ENCODE results near the gene C1orf52.

C1orf52 gene

DNA sequence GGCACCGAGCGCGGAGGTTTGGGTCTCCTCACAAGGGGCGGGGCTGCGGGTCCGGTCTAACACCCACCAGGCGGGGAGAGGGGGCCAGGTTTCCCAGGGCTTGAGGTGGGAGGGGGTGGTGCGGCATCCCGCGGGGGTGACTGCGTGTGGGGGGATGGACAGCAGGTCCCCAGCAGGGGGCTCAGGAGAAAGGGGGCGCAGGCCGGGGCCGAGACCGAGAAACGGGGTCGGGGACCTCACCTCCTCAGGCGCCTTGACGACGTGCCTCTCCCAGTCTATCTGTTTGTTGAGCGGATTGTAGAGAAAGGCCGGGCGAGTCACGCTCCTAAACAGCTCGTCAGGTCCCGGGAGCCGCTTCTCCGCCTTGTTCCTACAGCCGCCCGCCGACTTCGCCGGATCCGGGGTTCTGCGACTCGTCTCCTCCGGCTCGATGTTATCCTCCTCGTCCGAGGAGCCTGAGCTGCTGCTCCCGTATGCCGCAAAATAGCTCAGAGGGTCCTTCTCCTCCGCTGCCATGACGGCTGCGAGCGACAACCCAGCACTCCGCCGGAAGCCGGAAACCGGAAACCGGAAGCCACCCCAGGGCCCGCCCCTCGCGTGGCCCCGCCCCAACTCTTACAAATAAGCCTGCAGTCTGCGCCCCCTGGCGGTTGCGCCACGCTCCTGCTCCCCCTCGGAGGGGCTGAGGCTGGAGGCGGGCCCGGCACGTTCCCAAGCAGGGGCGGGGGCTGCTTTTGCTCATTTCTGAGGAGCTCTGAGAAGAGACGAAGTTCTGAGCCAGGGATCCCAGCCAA, at the start of gene C1orf52:
TSS of gene C1orf52 (minus strand) at position 545 of the 794 bp plus-strand sequence. CDS start at position 516, 29 bp downstream.
- DNase-seq: peak; percentile 93

- no peak for DNase-seq
Measured at GRCh38 chr1:85308833-85309350, 49.4 kb upstream of the C1orf52 start.

GRCh38 chr1:85307987-85308832, 48.7 kb upstream of the C1orf52 start:
- DNase-seq: peak; percentile 89

DNA sequence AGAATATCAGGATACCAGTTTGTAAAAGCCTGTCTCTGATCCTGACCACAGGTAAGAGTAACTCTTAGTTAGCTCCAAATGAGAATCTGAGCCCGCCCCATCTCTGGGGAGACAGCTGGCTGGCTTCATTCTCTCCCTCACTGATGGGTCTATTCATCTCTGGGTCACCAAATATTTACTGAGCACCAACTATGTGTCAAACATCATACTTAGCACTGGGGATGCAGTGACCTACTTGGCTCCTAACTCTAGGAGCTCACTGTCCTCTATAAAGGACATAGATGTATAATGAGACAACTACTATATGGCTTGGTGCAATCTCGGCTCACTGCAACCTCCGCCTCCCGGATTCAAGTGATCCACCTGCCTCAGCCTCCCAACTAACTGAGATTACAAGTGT, 46.8 kb upstream of the C1orf52 start:
- DNase-seq: no peak

DNA sequence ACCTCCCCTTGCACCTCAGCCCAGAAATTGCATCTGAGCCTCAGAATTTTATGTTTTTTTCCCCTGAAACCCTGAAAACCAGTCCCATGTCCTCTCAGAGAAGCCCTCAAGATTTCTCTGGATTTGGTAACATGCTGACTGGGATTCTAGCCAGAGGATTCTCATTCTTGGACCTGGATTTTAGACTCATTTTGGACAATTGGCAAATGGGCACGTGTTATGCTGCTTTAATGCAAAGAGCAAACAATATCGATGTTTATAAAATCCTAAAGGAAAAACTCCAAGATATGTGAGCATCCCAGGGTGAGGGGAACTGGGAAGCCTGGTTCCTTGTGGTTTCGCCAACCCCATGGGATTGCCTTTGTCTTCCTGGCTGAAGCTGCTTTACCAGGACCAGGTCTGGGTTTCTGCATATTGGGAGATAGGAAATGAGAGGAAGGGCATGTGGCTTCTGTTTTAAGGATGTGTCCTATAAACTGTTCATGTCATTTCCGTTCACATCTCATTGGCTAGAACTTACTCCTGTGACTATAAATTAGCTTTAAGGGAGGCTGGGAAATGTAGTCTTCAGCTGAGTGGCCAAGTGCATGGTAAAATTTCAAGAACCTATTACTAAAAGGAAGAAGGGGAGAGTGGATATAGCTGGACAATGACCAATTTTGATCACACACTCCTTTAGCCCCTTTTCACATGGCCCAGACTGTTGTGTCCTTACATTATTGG, 44.1 kb upstream of the C1orf52 start:
- no peak for DNase-seq

DNA sequence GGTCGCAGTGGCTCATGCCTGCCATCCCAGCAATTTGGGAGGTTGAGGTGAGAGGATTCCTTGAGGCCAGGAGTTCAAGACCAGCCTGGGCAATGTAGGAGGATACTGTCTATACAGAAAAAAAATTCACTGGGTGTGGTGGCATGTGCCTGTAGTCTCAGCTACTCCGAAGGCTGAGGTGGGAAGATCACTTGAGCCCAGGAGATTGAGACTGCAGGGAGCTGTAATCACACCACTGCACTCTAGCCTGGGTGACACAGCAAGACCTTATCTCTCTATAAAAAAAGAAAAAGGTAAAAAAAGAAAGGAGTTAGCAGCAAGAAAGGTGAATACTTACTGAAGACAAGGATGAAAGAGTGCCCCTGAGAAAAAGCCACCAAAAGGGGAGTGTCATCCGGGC, 40.7 kb upstream of the C1orf52 start:
- DNase-seq: no peak

GRCh38 chr1:85297855-85298629, 38.6 kb upstream of the C1orf52 start:
- DNase-seq: peak; percentile 99

- no peak for DNase-seq
Measured at GRCh38 chr1:85297538-85297854, 38.0 kb upstream of the C1orf52 start.

- peak; percentile 61 for DNase-seq
Measured at GRCh38 chr1:85296980-85297379, 37.5 kb upstream of the C1orf52 start.

DNA sequence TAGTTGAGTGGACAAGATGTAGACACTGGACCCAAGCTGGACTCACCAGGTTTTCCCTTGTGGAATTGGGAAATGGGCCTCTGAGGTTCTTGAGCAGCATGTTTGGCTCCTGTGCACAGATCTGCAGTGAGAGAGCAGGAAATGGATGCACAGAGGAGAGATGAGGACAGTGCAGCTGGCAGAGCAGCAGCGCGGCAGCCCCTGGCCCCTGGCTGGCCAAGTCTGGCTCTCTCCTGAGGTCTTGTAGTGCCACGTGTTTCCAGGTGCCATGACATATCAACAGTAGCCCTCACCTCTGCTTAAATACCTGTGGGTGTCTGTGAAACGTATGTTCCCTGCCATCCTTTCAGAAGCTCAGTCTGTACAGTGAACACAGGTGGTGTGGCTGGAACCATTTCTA, 36.2 kb upstream of the C1orf52 start:
- no peak for DNase-seq

DNA sequence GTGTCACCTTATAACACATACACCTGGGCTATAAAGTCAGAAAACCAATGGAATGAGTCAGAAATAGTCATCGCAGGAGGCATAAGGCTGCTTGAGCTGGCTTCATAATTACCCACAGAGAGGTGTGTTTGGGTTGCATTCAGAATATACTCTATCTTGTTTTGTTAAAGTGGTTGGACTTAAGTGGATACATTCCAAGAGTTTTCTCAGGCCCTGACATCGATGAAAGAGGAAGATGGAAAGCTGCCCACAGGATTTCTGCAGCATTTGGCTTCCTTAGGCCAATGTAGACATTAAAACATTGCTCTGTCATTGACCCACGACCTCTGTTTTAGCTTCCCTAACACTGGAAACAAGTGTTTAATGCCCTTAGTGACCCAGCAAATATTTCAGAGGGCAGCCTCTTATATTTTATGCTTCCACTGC, 35.6 kb upstream of the C1orf52 start:
- DNase-seq: peak; percentile 33

DNA sequence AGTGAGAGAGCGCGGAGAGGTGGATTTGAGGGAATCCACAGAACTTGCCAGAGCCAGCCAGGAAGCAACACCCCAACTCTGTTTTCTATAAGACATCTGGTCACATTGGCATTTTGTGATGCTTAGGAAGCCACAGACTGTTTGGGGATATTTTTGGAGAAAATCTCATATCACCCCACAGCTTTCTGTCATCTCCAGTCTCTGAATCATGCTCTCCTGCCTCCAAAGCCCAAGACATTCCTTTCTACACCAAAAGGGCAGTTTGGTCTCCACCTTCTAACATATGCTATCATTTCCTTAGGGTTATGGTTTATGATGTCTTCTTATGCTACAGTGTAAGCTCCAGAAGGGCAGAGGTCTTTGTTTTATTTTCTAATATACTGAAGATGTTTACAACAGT, 31.4 kb upstream of the C1orf52 start:
- DNase-seq: peak; percentile 60

DNA sequence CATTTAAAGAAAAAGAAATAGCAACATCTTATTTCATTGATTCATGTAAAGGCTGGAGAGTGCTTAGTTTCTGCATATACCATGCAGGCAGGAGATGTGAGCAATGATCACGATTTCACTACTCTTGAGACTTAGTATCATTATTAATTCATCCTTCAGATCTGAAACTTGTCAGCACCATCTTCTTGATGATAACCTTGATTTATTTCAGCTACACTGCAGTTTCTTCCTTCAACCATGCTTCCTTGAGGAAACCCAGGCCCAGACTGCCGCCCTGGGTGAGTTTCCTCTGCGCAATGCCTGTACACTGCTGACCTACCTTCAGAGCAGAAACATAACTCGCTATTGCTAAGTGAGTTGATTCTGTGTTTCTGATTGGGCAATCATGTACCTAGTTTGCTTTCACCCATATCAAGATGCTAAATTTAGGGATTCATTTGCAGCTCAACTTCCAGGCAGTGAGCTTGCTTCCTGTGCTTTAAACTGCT, 30.4 kb upstream of the C1orf52 start:
- DNase-seq: no peak

- peak; percentile 95 for DNase-seq
Measured at GRCh38 chr1:85289207-85289847, 29.9 kb upstream of the C1orf52 start.

DNA sequence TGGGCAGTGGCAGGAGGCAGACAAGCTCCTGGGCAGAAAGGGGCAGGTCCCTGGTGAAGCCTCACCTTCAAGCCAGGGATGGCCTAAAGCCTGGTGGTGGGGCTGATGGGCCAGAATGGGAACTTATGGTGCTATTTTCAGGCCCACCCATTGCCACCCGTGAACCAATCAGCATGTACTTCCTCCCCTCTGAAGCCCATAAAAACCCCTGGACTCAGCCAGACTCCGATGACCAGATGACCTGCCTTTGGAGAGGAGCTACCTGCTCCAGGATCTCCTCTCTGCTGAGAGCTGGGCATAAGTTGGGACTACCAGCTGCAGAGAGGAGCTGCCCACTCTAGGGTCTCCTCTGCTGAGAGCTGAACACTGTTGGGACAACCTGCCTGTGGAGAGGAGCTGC, 24.7 kb upstream of the C1orf52 start:
- DNase-seq: no peak

DNA sequence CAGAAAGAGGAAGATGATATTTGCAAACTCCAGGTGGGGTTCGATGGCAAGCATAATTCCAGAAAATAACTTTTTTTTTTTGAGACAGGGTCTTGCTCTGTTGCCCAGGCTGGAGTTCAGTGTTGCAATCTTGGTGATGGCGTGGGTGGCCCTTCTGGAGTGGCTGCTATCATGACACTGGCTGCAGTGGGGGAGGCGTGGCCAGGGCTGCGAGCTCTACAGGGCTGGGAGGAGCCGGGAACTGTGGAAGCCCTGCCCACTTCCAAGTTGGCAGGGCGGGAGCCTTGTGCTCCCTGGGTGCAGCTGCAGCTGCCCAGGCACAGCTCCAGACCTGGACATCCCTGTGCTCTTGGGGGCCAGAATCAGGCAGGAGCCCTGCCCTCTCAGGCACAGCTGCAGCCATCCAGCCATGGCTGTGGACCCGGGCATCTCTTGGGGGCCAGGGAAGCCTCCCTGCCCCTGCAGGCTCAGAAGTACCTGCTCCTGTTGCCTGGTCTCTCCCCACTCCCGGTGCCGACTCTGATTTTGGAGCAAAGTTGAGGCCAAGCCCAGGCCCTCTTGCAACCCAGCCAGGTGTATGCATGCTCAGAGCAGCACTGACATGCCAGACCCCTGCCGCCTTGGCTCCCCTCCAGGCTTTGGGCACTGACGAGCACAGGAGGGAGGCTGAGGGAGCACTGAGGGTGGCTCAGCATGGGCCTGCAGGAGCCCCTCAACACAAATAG, 24.2 kb upstream of the C1orf52 start:
- DNase-seq: no peak

- no peak for DNase-seq
Measured at GRCh38 chr1:85282424-85282823, 23.0 kb upstream of the C1orf52 start.

DNA sequence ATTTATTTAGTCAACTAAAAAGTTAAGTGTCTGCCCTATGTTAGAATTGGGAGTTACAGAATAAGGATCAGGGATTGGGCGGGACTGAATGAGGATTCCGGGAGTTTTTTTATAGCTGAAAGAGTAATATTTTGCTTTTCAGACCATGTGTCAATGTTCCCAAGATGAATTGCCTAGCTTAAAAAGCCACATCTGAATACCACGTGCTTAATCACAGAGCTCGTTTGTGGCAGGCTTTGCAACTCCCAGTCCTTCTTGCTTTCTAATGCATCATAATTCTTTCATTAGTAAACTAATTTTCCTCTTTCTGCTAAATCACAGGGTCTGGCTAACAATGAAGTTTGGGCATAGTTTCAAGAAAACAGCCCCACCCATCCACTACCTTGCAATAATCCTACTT, 21.2 kb upstream of the C1orf52 start:
- no peak for DNase-seq

- DNase-seq: no peak
Measured at GRCh38 chr1:85279458-85280080, 20.1 kb upstream of the C1orf52 start.

- peak; percentile 96 for DNase-seq
Measured at GRCh38 chr1:85278853-85279314, 19.4 kb upstream of the C1orf52 start.
